ENCODE data around the gene XPNPEP3. TPM values are rescaled to one million over a fixed set of nuclear protein-coding genes. Genes with fewer than 3 reads are reported as not detected.

XPNPEP3 gene
- total RNA-seq, 6 experiments from 2014 or later, result 9.2 to 33.7 (median 18.5) TPM

DNA sequence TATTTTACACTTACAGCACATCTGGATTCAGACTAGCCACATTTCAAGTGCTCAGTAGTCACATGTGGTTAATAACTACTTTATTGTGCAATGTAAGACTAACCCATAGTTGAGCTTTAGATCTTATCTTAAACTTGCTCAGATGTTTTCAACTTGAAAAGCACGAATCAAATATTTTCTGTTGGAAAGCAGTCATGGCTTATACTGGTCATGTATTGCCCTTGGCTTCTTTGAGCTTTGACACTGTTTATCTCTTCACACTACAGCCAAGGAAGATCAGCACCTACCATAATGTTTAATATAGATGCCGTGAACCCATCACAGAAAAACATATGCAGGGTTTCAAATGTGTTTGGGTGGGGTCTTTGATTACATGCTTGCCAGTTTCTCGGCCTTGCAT lies 98.6 kb downstream of the XPNPEP3 start:
- TF ChIP-seq POLR2A (IDR thresholded peaks at IDR 0.05), result no peak
- TF ChIP-seq, protein P1, sequence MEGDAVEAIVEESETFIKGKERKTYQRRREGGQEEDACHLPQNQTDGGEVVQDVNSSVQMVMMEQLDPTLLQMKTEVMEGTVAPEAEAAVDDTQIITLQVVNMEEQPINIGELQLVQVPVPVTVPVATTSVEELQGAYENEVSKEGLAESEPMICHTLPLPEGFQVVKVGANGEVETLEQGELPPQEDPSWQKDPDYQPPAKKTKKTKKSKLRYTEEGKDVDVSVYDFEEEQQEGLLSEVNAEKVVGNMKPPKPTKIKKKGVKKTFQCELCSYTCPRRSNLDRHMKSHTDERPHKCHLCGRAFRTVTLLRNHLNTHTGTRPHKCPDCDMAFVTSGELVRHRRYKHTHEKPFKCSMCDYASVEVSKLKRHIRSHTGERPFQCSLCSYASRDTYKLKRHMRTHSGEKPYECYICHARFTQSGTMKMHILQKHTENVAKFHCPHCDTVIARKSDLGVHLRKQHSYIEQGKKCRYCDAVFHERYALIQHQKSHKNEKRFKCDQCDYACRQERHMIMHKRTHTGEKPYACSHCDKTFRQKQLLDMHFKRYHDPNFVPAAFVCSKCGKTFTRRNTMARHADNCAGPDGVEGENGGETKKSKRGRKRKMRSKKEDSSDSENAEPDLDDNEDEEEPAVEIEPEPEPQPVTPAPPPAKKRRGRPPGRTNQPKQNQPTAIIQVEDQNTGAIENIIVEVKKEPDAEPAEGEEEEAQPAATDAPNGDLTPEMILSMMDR (IDR thresholded peaks at IDR 0.05), result no peak
- ATAC-seq (no peak), DNase-seq (no peak)
- no peaks in the 10 kb centered on the region for H3K9me3 ChIP-seq
- no peak overlapping the region for H3K27ac ChIP-seq
- no peaks in the 10 kb centered on the region for H3K27me3 ChIP-seq
- peaks cover 0 to 12% (median 2%) of the 10 kb centered on the region in 4 donors for H3K36me3 ChIP-seq
- 87% methylated on average over 3 of the region's 3 CpGs for WGBS (ENCODE audit: insufficient coverage, low coverage, low lambda C conversion rate, missing lambda C conversion rate)
- no peak overlapping the region for H3K4me3 ChIP-seq
- H3K4me1 ChIP-seq, result peaks cover 0 to 7% (median 2%) of the 10 kb centered on the region in 4 donors
- intact Hi-C loops (cut with DNase I), result loop anchor here in 1 of 2 donors (10.0 kb wide), 1 partner anchor 129 kb away; no protein-coding TSS in a partner anchor

DNA sequence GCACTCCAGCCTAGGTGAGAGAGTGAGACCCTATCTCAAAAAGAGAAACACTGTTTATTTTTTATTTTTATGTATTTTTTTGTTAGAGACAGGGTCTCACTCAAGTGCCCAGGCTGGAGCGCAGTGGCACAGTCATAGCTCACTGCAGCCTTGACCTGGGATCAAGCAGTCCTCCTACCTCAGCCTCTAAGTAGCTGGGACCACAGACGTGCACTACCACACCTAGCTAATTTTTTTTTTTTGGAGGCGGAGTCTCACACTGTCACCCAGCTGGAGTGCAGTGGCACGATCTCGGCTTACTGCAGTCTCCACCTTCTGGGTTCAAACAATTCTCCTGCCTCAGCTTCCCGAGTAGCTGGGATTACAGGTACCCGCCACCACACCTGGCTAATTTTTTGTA lies 100.7 kb downstream of the XPNPEP3 start:
- Histone ChIP-seq H3K27me3 (no peaks in the 10 kb centered on the region), H3K4me1 (no peaks in the 10 kb centered on the region), H3K36me3 (peaks cover 0 to 12% (median 2%) of the 10 kb centered on the region in 4 donors), H3K9me3 (no peaks in the 10 kb centered on the region), H3K27ac (no peak overlapping the region), H3K4me3 (no peak overlapping the region)
- intact Hi-C loops (cut with DNase I), result loop anchor here in 1 of 2 donors (10.0 kb wide), 1 partner anchor 127 kb away; no protein-coding TSS in a partner anchor
- WGBS (ENCODE audit: insufficient coverage, low coverage, low lambda C conversion rate, missing lambda C conversion rate), result 84% methylated on average over 5 of the region's 7 CpGs
- ATAC-seq (no peak), DNase-seq (no peak)
- TF ChIP-seq POLR2A (IDR thresholded peaks at IDR 0.05), result no peak
- TF ChIP-seq, protein P1 (IDR thresholded peaks at IDR 0.05), result no peak

DNA sequence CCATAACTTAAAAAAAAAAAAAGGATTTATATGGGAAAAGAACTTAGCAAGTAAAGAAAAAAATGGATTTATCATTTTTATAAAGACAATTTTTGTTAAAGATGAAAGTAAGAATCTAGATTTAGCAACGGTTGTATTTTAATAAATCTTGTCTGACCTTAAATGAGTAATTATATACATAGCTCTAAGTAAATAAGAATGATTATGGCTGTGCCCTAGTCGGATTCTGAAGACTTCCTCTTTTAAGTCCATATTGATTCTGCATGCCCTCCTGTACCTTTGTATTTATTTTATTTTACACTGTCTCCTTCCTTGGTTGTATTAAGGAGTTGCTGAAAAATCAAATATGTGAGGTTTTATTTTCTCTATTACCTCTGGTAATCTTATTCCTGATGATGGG lies 101.4 kb downstream of the XPNPEP3 start:
- intact Hi-C loops (cut with DNase I), result loop anchor here in 1 of 2 donors (10.0 kb wide), 1 partner anchor 127 kb away; no protein-coding TSS in a partner anchor
- no peak for ATAC-seq

DNA sequence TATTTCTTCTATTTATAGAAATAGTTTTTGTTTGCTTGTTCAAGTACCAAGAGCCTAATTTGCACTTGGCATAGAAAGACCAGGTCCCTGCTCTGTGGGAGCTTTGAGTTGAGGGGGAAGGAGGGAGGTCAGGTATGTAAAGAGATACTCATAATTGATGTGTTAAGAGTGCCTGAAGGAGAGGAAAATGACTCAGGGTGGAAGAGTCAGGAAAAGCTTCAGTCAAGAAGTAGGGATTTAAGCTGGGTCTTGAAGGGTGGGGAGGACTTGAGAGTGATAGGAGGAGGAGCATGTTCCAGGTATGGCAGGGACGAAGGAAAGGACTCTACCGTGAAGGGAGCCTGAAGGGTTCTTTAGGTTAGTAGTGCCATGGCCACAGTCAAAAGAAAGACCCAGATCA lies 103.2 kb downstream of the XPNPEP3 start:
- intact Hi-C loops (cut with DNase I), result no loop called here
- ATAC-seq (no peak), DNase-seq (no peak)
- no CpG with 5 or more reads among the region's 2 CpGs for WGBS (ENCODE audit: insufficient coverage, low coverage, low lambda C conversion rate, missing lambda C conversion rate)
- Histone ChIP-seq H3K36me3 (peaks cover 0 to 17% (median 5%) of the 10 kb centered on the region in 4 donors), H3K4me1 (no peaks in the 10 kb centered on the region), H3K27me3 (no peaks in the 10 kb centered on the region), H3K9me3 (no peaks in the 10 kb centered on the region), H3K27ac (no peak overlapping the region), H3K4me3 (no peak overlapping the region)
- TF ChIP-seq, protein P1 (IDR thresholded peaks at IDR 0.05), result no peak
- no peak for TF ChIP-seq POLR2A (IDR thresholded peaks at IDR 0.05)

More for the DNA sequence above, 101.4 kb downstream of the XPNPEP3 start:
- Histone ChIP-seq H3K9me3 (no peaks in the 10 kb centered on the region), H3K36me3 (peaks cover 0 to 12% (median 2%) of the 10 kb centered on the region in 4 donors), H3K4me1 (no peaks in the 10 kb centered on the region), H3K4me3 (no peak overlapping the region), H3K27me3 (no peaks in the 10 kb centered on the region), H3K27ac (no peak overlapping the region)
- 82% methylated on average over 2 of the region's 2 CpGs for WGBS (ENCODE audit: insufficient coverage, low coverage, low lambda C conversion rate, missing lambda C conversion rate)
- no peak for DNase-seq
- TF ChIP-seq POLR2A (IDR thresholded peaks at IDR 0.05), result no peak
- TF ChIP-seq, protein P1 (IDR thresholded peaks at IDR 0.05), result no peak
